ENCODE results near the gene SLC25A39. TPM values are rescaled to one million over a fixed set of nuclear protein-coding genes. Genes with fewer than 3 reads are reported as not detected.

Gene SLC25A39
- total and polyA plus RNA-seq, 2 donors (not counting 3 experiments of a cell fraction or from before 2014, with no cell fraction given), result 88.5 to 151 TPM

- dilution Hi-C loops (cut with MboI; ENCODE audit: extremely low pct_ligation_motif_present, low sequenced_read_pairs) (no loop called here), intact Hi-C loops (cut with micrococcal nuclease) (no loop called here)
- H2AFZ ChIP-seq (ENCODE audit: low read depth, low read length), result no peak overlapping the region
- H3K27me3 ChIP-seq (ENCODE audit: control insufficient read depth in 2 of 2, insufficient read depth in 2 of 2, low read length in 2 of 2), result no peaks in the 10 kb centered on the region
- H3K9me3 ChIP-seq (replicated peaks; ENCODE audit: control insufficient read depth, insufficient read depth, low read length), result no peaks in the 10 kb centered on the region
- H3K36me3 ChIP-seq (ENCODE audit: control insufficient read depth in 2 of 2, extremely low read depth in 1 of 2, insufficient read depth in 2 of 2, low read length in 2 of 2), result peaks cover 3 to 24% of the 10 kb centered on the region in 2 experiments
- H3K79me2 ChIP-seq (ENCODE audit: control insufficient read depth, insufficient read depth, low read length), result no peaks in the 10 kb centered on the region
- no peak overlapping the region for H3K27ac ChIP-seq (ENCODE audit: insufficient read depth, low read depth, low read length)
- BruUV-seq (replicated peaks), result no TSS peak
- no peak overlapping the region for H3K4me3 ChIP-seq (replicated peaks in 1 of 3; ENCODE audit: insufficient read depth in 1 of 3, low read depth in 1 of 3, low read length in 3 of 3)
- H3K4me1 ChIP-seq (ENCODE audit: control insufficient read depth, extremely low read depth, insufficient read depth, low read length), result no peaks in the 10 kb centered on the region
- no peak overlapping the region for H3K4me2 ChIP-seq (ENCODE audit: insufficient read depth, low read length)
- no peaks in the 10 kb centered on the region for H3K9me1 ChIP-seq (replicated peaks; ENCODE audit: control insufficient read depth, extremely low read depth, insufficient read depth, low read length)
- POLR2A ChIA-PET, result no interaction called here
- TF ChIP-seq POLR2AphosphoS5 (IDR thresholded peaks at IDR 0.05; ENCODE audit: insufficient read depth, low read depth, low read length), result no peak
- TF ChIP-seq JUN (IDR thresholded peaks at IDR 0.05; ENCODE audit: borderline replicate concordance, insufficient read depth, insufficient read length, low read depth), result no peak
- no peak for TF ChIP-seq FOS (IDR thresholded peaks at IDR 0.05; ENCODE audit: borderline replicate concordance, insufficient read depth, low read length)
- TF ChIP-seq MYC (IDR thresholded peaks at IDR 0.05; ENCODE audit: low read depth, low read length), result no peak
- no peak for TF ChIP-seq GATA2 (IDR thresholded peaks at IDR 0.05; ENCODE audit: insufficient read depth, insufficient read length, low read depth, low read length)
- no peak for TF ChIP-seq CTCF (IDR thresholded peaks at IDR 0.05; ENCODE audit: extremely low read depth in 1 of 2, insufficient read depth in 1 of 2, low read depth in 1 of 2, low read length in 2 of 2)
- no peak for TF ChIP-seq EZH2 (IDR thresholded peaks at IDR 0.05; ENCODE audit: borderline replicate concordance, low read depth, low read length, severe bottlenecking)
- DNase-seq (ENCODE audit: low read depth, low spot score) (no peak), FAIRE-seq (no peak)
- H4K20me1 ChIP-seq (replicated peaks; ENCODE audit: control insufficient read depth, extremely low read depth, insufficient read depth, low read length), result no peaks in the 10 kb centered on the region
- CTCF ChIA-PET, result interaction anchor here (0.6 to 3.1 kb wide), 3 partner anchors 8 to 168 kb away, joined by 3 to 12 read pairs (median 3); partner anchors contain the start of gene FAM171A2
- H3K9ac ChIP-seq (replicated peaks; ENCODE audit: extremely low read depth, insufficient read depth, low read length), result no peak overlapping the region
Measured at GRCh38 chr17:44355642-44356099, 31.0 kb upstream of the SLC25A39 start.
